ENCODE data around the gene RNF112. TPM values are rescaled to one million over a fixed set of nuclear protein-coding genes. Genes with fewer than 3 reads are reported as not detected.
A peak's percentile ranks its signal among the peaks of the same experiment; 100 is the strongest.

RNF112 gene
- total and polyA plus RNA-seq, 2 of the 8 experiments (the other 6 are each of a cell fraction or from before 2014, with no cell fraction given), result 1.1 to 2.2 TPM

GRCh38 chr17:19456016-19456927 lies 45.2 kb downstream of the RNF112 start:
- Histone ChIP-seq H4K20me1 (replicated peaks in 1 of 2; ENCODE audit: control insufficient read depth in 1 of 2, insufficient read depth in 2 of 2, low read length in 2 of 2) (no peaks in the 10 kb centered on the region), H3K36me3 (ENCODE audit: control insufficient read depth in 2 of 4, insufficient read depth in 4 of 4, low read length in 3 of 4) (no peaks in the 10 kb centered on the region), H3K23ac (ENCODE audit: insufficient read length) (no peak overlapping the region), H2BK120ac (replicated peaks; ENCODE audit: low read depth, low read length) (peak overlapping the region; percentile 34), H3K4me2 (ENCODE audit: insufficient read depth in 1 of 2, low read depth in 2 of 2, low read length in 2 of 2) (0 out of 4 replicates have a peak overlapping the region, but pooled peaks of 1 of the 2 experiments have one; percentile 30), H2BK20ac (ENCODE audit: low read length) (peak overlapping the region; percentile 91), H3K27ac (ENCODE audit: low read depth, low read length) (no peak overlapping the region), H3K14ac (ENCODE audit: insufficient read length) (no peak overlapping the region), H3K4me1 (replicated peaks in 1 of 4; ENCODE audit: control insufficient read depth in 3 of 4, insufficient read depth in 4 of 4, low read length in 3 of 4) (peaks cover 16 to 37% (median 36%) of the 10 kb centered on the region in 4 experiments), H3K27me3 (replicated peaks in 1 of 4; ENCODE audit: control insufficient read depth in 3 of 4, extremely low read depth in 1 of 4, insufficient read depth in 3 of 4, low read length in 3 of 4) (no peaks in the 10 kb centered on the region), H3K4me3 (ENCODE audit: extremely low read depth in 1 of 4, insufficient read depth in 2 of 4, low read depth in 3 of 4, low read length in 4 of 4) (no peak overlapping the region; a peak in 1 of 8 replicates), H4K8ac (ENCODE audit: extremely low read depth, insufficient read depth, low read length) (no peak overlapping the region), H3K79me2 (ENCODE audit: control insufficient read depth in 1 of 2, insufficient read depth in 2 of 2, low read length in 2 of 2) (no peaks in the 10 kb centered on the region), H2AFZ (ENCODE audit: low read length) (no peak overlapping the region), H3K9me3 (ENCODE audit: insufficient read depth in 2 of 2, low read depth in 1 of 2, low read length in 1 of 2) (no peaks in the 10 kb centered on the region), H2BK15ac (ENCODE audit: low read length) (peak overlapping the region; percentile 34; the same call in 1 of the 2 replicates), H3K56ac (replicated peaks; ENCODE audit: insufficient read length, low read depth, low read length) (no peak overlapping the region), H4K91ac (replicated peaks; ENCODE audit: insufficient read length, low read length) (peak overlapping the region; percentile 45), H4K5ac (ENCODE audit: insufficient read length, low read depth, low read length) (no peak overlapping the region), H2BK12ac (ENCODE audit: low read depth, low read length) (peak overlapping the region; percentile 84; the same call in 1 of the 2 replicates), H3K23me2 (ENCODE audit: low read depth, low read length) (no peaks in the 10 kb centered on the region; the same call in 1 of the 2 replicates), H2AK5ac (ENCODE audit: low read depth, low read length) (peak overlapping the region; percentile 41; the same call in 1 of the 2 replicates), H3K4ac (replicated peaks; ENCODE audit: insufficient read length, low read depth, low read length) (peak overlapping the region; percentile 9), H2BK5ac (ENCODE audit: low read depth, low read length) (peak overlapping the region; percentile 63; the same call in 1 of the 2 replicates), H3K18ac (ENCODE audit: extremely low read depth, low read length) (peak overlapping the region; percentile 80), H3K9ac (replicated peaks in 1 of 4; ENCODE audit: extremely low read depth in 1 of 4, low read depth in 3 of 4, low read length in 3 of 4) (no peak overlapping the region), H3K79me1 (ENCODE audit: low read depth, low read length) (no peaks in the 10 kb centered on the region)
- no peak for FAIRE-seq
- no peak for DNase-seq (ENCODE audit: low read depth in 1 of 2, low spot score in 2 of 2)
- ChIA-PET POLR2A (ENCODE audit: partially characterized antibody) (interaction anchor here (0.6 to 1.9 kb wide), 3 partner anchors 9 to 107 kb away, joined by 3 to 7 read pairs (median 6); no protein-coding TSS in a partner anchor), CTCF (ENCODE audit: partially characterized antibody) (interaction anchor here (0.6 to 4.6 kb wide), 14 partner anchors 8 to 311 kb away, joined by 3 to 35 read pairs (median 5); partner anchors contain the start of gene MAPK7)
- WGBS, 2 experiments (ENCODE audit: extremely low coverage in 1 of 2, insufficient coverage in 1 of 2, insufficient read length in 1 of 2, insufficient replicate concordance in 2 of 2, low coverage in 1 of 2, low lambda C conversion rate in 2 of 2, missing lambda C conversion rate in 1 of 2), result 90% methylated on average over 6 of the region's 6 CpGs; no CpG with 5 or more reads in 1 of the 2 experiments
- TF ChIP-seq SIRT6 (IDR thresholded peaks at IDR 0.05; ENCODE audit: low read length) (no peak), EZH2 (IDR thresholded peaks at IDR 0.05; ENCODE audit: low read depth, low read length, severe bottlenecking) (no peak), TEAD4 (IDR thresholded peaks at IDR 0.05; ENCODE audit: low read depth, low read length) (no peak), CEBPB (IDR thresholded peaks at IDR 0.05; ENCODE audit: low read depth, low read length) (no peak), SAP30 (IDR thresholded peaks at IDR 0.05; ENCODE audit: insufficient read depth, insufficient replicate concordance, low read length) (no peak), CTCF (IDR thresholded peaks at IDR 0.05; ENCODE audit: control extremely low read depth in 1 of 3, insufficient read depth in 1 of 3, low read depth in 1 of 3, low read length in 3 of 3) (no peak), CBX5 (IDR thresholded peaks at IDR 0.05; ENCODE audit: low read depth, low read length) (no peak), NRF1 (IDR thresholded peaks at IDR 0.05; ENCODE audit: low read depth, low read length) (no peak)

Measured in H1 (cell line).